GOT3 (cell line): ENCODE measurements around the gene ABHD17C.
"Not testable (repeated sequence)": the region's sequence is repeated elsewhere in the genome, so short reads cannot be mapped to it uniquely, and the experiment has no call there.

Source experiments
- DNase-seq: peaks from one replicate; lab custom pipeline; 2025; ENCODE audit warnings: mixed read lengths; lab: John Stamatoyannopoulos, UW

The ABHD17C gene

DNA sequence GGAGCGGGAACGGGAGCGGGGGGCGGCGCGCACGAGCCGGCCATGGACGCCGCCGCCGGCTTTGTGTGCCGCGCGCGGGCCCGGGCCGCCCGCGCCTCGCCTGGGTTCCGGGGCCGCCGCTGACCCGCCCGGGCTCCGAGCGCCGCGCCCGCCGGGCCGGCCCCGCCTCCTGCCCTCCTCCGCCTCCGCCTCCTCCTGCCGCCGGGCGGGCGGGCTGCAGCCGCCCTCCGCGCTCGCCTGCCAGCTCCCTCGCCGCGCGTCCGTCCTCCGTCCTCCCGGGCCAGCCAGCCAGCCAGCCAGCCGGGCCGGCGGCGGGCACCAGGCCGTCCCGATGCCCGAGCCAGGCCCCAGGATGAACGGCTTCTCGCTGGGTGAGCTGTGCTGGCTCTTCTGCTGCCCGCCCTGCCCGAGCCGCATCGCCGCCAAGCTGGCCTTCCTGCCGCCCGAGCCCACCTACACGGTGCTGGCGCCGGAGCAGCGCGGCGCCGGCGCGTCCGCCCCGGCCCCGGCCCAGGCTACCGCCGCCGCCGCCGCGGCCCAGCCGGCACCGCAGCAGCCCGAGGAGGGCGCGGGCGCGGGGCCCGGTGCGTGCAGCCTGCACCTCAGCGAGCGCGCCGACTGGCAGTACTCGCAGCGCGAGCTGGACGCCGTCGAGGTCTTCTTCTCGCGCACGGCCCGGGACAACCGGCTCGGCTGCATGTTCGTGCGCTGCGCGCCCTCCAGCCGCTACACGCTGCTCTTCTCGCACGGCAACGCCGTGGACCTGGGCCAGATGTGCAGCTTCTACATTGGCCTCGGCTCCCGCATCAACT, at the start of gene ABHD17C:
ABHD17C (plus strand) TSS at position 212 of the 812 bp plus-strand sequence; CDS start at position 332, 120 bp downstream.
- peak; percentile 8 for DNase-seq

DNA sequence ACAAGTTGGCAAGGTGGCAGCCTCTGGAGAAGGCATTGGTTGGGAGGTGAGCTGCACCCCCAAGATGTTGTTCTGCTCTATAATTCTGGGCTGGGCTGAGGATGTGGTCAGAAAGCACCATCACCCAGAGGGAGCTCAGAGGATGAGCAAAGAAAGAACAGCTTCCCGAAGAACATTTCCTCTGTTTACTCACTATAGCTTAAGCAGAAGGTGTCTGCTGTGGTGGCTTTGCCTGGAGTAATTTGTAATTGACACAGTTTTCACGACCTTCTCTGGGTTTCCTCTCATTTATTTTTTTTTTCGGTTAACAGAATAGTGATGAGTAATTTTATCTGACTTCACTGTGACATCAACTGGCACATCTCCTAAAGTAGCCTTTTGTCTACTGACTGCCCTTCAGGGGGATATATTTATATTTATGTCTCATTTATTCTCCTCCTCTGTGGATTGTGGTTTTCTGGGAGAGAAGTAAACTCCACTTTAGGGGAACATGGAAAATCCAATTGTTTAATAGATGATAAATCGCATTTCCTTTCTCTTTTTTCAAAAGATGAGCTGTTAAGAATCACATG, 49.5 kb upstream of the ABHD17C start:
- no peak for DNase-seq

DNA sequence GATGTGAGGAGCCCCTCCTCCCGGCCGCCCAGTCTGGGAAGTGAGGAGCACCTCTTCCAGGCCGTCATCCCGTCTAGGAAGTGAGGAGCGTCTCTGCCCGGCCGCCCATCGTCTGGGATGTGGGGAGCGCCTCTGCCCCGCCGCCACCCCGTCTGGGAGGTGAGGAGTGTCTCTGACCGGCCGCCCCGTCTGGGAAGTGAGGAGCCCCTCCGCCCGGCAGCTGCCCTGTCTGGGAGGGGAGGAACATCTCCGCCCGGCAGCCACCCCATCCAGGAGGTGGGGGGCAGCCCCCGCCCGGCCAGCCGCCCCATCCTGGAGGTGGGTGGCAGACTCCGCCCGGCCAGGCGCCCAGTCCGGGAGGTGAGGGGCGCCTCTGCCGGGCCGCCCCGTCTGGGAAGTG, 47.7 kb upstream of the ABHD17C start:
- not testable (repeated sequence) for DNase-seq

DNA sequence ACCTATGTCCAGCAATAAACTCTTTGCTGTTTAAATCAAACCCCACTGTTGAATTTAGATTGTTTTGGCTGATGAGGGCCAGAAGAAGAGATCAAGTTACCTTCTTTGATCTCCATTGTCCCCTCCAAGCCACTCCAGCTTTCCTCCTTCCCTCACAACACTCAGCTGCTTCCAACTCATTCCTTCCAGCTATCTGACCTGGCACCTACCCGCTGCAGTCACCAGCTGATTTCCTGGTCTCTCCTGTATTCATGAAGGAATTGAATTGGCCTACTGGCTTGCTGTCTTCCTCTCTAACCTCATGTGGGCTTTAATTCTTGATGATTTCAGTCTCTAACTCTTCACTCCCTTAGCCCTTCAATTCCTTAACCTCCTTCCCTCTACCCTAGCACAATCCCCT, 40.8 kb upstream of the ABHD17C start:
- no peak for DNase-seq

DNA sequence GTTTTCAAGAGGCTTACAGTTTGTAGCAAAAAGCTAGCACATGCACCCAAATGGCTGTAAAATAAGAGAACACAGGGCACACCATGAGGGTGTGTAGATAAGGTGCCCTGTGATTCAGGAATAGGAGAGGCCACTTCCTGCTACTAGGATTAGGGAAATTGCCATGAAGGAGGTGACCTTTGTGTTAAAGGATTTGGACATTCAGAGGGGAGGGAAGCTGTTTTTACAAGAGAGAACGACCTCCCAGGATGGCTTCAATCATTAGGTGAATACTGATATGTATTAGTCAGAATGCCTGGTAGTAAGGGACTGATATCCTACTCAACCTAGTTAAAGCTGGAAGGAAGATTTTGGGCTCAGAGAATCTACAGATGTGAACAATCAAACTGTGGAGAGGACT, 35.7 kb upstream of the ABHD17C start:
- DNase-seq = no peak

DNA sequence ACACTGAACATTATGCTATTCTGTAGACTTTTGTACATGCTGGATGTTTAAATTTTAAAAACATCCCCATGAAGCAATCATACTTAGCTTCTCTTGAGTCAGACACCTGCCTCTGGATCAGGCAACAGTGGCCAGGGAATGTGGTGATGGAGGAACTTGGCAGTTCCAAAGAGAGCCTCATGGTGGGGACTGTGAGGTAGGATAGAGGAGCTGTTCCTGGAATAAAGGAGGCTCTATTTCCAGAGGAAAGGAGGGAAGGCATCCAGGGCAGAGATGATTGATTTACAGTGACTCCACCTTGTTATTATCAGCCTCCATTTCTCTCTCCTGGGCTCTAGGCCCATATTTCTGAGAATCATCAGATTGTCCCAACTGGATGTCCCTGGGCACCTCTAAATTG, 35.0 kb upstream of the ABHD17C start:
- no peak for DNase-seq

DNA sequence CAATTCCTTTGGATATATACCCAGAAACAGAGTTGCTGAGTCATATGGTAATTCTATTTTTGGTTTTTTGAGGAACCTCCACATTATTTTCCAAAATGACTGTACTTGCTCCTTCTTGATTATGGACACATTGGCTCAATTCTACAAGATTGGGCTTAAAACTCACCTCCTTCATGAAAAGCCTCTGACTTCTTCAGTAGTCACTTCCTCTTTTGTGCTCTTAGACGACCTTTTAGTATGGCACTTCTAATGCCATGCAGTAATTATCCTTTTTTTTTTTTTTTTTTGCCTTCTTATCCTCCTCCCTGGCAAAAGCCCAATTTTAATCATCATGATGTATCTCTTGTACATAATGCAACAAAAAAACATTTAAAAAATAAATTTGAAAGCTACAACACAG, 33.0 kb upstream of the ABHD17C start:
- no peak for DNase-seq

DNA sequence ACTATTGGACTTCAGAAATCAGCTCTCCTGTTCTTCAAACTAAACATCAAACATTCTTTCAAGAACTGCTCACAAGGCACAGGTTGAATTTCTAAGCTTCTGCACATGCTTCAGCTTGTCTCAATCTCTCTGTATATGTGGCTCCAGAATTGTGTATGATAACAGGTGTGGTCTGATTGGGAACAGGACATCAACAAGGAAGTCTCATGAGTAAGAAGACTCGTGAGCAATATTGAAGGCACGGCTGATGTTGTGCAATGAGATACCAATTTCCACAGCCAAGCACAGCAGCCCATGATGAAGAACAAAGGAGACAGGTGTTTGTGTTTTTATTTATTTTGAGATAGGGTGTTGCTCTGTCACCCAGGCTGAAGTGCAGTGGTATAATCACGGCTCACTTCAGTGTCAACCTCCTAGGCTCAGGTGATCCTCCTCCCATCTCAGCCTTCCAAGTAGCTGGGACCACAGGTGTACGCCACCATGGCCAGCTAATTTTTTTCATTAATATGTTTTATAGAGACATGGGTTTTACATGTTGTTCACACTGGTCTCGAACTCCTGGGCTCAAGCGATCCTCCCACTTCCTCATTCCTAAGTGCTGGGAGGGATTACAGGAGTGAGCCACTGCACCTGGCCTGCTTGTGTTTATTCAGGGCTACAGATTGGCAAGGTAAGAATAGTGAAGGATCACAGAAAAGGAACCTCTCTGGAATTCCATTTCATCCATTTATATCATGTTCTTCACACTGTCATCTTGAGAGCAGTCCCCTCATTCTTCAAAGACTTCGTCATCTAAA, 32.2 kb upstream of the ABHD17C start:
- no peak for DNase-seq

DNA sequence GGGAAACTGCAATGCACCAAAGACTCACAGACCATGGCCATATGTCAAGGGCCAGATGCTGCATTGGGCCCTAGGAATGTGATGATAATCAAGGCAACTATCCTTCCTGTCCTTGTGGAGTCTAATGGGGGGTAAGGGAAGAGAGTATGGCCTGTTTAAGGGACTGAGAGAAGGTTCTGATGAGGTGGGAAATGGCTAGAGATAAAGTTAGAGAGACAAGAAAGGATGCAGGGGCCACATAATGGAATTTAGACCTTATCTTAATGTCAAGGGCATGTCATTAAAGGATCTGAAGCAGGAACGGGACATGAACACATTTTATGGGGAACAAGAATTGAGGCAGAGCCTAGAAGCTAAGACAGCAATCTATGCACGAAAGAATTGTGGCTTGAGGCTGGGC, 30.0 kb upstream of the ABHD17C start:
- DNase-seq = no peak

DNA sequence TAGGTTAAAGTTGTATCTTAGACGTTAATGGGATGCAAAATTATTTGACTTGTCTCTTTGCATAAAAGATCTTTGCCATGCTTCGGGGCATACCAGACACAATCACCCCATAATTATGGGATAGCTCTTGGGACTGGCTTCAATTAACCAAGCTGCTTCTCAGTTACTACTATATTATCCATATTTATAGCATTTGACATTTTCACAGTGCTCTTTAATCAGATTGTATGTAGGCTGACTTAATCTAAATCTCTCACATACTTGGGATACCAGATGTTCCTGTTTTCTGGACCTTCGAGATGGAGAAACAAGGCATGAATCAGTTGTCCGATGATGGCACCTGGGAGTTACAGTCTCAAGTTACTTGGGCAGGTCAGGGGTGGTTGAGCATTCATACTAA, 27.2 kb upstream of the ABHD17C start:
- no peak for DNase-seq

DNA sequence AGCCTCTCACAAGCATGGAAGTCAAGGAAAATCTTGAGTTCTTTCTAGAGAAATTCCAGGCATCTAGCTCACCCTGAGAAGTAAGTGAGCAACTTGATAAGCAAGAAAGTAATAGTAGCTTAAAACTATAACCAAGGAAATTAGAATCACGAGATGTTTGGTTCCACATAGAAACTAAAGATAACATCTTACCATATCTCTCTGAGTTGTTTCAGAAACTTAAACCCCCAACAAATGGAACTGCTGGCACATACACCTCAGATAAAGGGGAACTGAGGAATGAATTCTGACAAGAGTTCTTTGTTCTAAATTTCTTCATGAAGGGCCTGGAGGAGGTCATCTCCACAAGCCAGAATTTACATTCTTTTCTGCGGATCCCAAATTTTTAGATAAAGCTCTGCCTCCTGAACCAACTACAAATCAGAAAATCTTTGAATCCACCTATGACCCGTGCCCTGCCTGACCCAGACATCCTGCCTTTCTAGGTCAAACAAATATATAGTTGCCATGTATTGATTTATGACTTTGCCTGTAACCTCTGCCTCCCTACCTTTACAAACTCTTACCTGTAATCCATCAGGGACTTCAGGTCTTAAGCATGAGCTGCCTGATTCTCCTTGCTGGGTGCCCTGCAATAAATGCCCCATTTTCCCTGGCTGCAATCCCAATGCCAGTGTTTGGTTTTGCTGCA, 26.4 kb upstream of the ABHD17C start:
- no peak for DNase-seq

DNA sequence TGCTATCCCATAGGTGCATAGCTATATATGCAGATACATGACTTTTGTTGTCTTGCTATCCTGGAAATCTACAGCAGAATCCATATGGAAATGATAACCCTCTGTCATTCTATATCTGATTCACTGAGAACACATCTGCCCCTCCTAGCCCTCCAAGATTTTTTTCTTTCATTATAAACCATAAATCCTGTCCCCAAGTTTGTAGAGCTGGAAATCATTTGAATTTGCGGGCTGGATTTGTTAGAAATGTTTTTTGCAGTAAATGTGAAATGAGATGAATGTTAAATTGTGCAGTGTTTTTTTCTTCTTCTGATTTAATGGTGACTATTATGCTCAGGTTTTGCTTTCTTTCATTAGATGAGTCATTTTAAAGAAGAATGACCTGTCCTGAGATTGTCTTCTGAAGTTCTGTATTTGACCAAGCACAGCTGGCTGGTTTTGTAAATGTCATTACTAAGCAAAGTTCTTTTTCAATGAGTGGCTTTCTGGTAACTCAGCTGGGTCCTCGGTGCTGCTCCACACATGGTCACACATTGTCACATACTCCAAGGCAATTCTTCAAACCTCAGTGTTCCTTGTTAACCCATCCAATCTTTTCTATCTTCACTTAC, 25.3 kb upstream of the ABHD17C start:
- DNase-seq = no peak

DNA sequence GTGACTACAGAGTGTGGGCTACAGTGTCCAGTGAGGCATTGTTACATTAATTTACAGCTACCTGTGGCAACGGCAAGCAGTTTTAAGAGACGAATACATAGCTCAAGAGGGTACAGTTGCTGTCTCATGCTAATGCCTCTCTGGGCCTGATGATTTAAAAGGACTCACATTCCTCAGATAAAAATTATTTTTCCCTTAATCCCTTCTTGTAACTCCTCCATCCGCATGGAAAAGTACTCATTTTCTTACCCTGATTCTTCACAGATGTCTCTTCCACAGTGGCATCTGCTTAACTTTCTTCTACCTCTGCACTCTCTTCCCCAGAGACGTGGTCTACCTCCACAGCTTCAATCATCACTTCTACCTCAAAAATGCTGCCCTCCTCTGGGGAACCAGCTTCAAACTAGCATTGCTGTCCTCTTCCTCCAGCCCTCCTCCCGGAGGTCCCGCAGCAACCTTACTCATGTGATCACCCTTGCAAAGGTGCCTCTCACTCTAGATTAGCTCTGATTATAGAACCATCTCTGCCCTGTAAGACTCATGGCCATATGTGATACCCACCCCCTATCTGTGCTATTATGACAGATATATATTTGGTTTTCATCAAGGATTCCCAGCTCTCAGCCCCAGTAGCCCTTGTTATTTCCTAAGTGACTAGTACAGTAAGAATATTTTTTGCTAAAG, 21.4 kb upstream of the ABHD17C start:
- no peak for DNase-seq

DNA sequence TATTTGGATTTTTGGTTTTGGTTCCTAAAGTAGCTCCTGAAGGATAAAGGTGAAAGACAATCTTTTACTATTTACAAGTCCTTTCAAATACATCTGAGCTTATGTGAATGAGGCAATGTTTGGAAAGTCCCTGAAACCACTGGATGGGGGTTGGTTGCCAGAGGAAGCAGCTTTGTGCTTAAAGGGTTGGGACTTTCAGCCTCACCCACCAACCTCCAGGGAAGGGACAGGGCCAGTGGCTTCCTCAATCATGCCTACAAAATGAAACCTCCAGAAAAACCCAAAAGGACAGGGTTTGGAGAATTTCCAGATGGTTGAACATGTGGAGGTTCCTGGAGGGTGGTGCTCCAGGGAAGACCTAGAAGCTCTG, 20.9 kb upstream of the ABHD17C start:
- DNase-seq = no peak

DNA sequence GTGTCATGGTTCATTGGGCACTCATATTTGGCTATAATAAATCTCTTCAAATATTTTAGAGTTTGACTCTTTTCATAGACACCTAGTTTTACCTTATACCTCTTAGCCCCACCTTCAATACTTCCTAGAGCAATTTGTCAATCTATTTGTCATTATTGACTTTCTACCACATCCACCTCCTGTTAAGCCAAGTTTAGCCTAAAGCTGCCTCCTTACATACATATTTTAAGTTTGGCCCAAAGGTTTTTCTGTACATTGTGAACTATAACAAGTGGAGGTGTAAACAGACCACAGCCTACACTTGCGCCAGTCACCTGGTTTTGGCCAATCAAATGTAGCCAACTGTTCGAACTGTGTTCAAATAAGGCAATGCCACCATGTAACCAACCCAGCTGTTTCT, 18.1 kb upstream of the ABHD17C start:
- DNase-seq = no peak

DNA sequence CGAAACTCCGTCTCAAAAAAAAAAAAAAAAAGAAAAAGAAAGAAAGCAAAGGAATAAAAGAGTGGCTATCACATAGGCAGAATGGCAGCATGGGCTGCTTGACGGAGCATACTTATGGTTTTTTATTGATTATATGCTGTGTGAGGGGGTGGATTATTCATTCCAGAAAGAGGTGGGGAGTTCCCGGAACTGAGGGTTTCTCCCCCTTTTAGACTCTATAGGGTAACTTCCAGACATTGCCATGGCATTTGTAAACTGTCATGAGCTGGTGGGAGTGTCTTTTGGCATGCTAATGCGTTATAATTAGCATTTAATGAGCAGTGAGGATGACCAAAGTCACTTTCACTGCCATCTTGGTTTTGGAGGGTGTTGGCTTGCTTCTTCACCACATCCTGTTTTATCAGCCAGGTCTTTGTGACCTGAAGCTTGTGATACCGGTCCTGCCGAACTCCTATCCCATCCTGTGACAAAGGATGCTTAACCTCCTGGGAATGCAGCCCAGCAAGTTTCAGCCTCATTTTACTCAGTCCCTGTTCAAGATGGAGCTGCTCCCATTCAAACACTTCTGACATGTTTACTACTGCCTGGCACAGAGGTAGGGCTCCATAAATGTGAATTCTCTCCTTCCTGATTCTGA, 15.8 kb upstream of the ABHD17C start:
- DNase-seq = no peak

DNA sequence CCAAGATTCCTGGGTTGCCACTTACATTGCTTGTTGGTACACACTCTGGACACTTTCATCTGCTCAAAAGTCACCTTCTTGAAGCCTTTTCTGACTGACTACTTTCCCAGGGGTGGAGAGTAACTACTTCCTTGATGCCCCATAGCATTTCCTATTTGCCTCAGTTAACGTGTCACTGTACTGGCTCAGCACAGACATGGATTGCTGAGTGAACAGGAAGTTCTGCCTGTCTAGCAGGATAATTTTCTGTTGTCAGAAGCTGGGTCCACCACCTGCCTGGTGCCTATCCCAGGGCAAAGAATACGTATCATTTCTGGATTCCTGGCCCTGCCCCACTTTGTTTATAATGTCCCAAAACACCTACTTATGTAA, 15.3 kb upstream of the ABHD17C start:
- no peak for DNase-seq

DNA sequence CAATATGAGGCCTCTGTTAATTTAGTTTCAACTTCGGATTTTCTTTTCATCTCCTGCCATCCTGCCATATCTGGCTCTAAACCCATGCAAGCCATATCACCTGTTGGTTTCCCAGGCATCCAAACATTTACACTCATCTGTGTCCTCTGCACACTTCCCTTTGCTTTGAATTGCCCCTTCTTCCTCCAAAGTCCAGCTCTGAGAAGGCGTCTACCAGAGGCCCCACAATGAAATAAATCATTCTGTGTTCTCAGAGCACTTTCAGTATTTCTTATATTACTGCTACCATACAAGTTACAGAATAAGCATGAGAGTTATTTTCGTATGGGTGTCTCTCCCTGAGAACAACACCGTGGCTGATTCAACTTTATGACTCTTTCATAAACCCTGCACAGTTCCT, 12.9 kb upstream of the ABHD17C start:
- DNase-seq = no peak

DNA sequence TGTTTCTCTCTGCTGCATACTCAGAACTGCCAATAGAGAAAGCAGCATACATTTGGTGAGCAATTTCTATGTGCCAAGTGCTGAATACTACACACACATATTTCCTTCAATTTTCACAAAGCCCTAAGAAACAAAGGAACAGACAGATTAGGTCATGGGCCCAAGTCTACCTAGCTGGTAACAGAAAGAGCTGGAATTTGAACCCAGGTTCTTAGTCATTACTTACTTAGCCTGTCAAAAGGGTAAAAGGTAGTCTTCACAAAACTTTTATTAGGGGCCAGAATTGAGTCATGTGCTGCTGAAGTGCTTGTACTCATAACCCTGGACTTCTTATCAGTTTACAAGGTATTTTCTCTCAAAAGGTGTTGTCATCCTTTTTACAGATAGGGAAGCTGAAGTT, 10.4 kb upstream of the ABHD17C start:
- DNase-seq = no peak

DNA sequence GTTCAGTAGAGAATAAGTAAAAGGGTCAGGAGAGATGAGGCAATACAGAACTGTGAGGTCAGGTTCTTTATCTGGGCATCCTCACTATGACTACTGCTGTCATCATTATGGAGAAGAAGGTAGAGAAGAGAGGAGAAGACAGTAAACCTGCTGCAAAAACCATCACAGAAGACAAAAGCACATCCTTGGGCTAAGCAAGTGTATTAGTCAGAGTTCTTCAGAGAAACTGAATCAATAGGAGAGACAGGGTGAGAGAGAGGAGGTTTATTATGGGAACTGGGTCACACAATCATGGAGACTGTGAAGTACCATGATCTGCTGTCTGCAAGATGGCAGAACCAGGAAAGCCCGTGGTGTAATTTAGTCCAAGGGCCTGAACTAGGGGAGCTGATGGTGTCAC, 9.5 kb upstream of the ABHD17C start:
- no peak for DNase-seq

DNA sequence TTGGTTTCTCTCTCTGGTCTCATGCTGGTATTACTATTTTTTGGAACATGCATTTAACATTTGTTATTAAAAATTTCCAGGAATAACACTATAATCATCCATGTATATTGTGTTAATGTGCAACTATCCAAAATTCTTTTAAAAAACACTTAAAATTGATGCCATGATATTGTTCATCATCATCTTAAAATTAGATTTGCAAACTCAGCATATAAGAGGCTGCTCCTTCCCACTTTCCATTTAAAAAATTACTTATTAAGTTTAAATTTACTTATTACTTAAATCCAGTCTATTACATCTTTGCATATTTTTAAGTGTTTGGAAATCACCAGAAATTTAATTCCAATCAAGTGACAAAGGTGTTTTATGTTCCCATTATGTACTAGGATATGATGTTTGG, 5.8 kb upstream of the ABHD17C start:
- DNase-seq = no peak
